Gastroesophageal sphincter (tissue), 4 donors: ENCODE measurements around the gene FOXS1. TPM values are rescaled to one million over a fixed set of nuclear protein-coding genes. Genes with fewer than 3 reads are reported as not detected.

Experiments
- ATAC-seq: fragments of 150-250 bp; one replicate; pipeline ENCODE4 v1.9.1; 2016; ENCODE audit warnings: mild to moderate bottlenecking, moderate library complexity
- H3K27ac ChIP-seq, 4 donors: fragments of 200-600 bp; sonication (generic) in 3 of 4; 1 replicate in 3 of 4; 2 replicates in 1 of 4; pipeline ENCODE4 v1.5.1; 2016 to 2019
- H3K27me3 ChIP-seq: fragments of 200-600 bp; sonication (generic); one replicate; pipeline ENCODE4 v1.5.1; 2019
- H3K36me3 ChIP-seq, 2 donors: fragments of 200-600 bp; sonication (generic); one replicate each; pipeline ENCODE4 v1.5.1; 2019; ENCODE audit warnings: control low read depth in 1 of 2
- H3K4me1 ChIP-seq, 3 donors: fragments of 200-600 bp; sonication (generic); 1 replicate in 2 of 3; 2 replicates in 1 of 3; pipeline ENCODE4 v1.5.1; 2016 to 2019; ENCODE audit warnings: control low read depth in 2 of 3
- H3K4me3 ChIP-seq, 2 donors: fragments of 200-600 bp; sonication (generic); one replicate each; pipeline ENCODE4 v1.5.1; 2019; ENCODE audit warnings: mild to moderate bottlenecking in 1 of 2, moderate library complexity in 1 of 2
- H3K9me3 ChIP-seq, 3 donors: fragments of 200-600 bp; sonication (generic); one replicate each; pipeline ENCODE4 v1.5.1; 2017 to 2019; ENCODE audit warnings: control low read depth in 2 of 3
- EP300 ChIP-seq: sonication (generic); formaldehyde crosslinking; IDR thresholded peaks from one replicate; pipeline ENCODE4 v1.6.1; 2017; ENCODE audit warnings: antibody characterized with exemption, mild to moderate bottlenecking
- POLR2A ChIP-seq, 2 donors: fragments of 450-650 bp; IDR thresholded peaks; one replicate each; pipeline ENCODE4 v1.6.1; 2017; ENCODE audit warnings: antibody characterized with exemption in 2 of 2, mild to moderate bottlenecking in 2 of 2, moderate library complexity in 1 of 2
- POLR2AphosphoS5 ChIP-seq: sonication (generic); formaldehyde crosslinking; IDR thresholded peaks from one replicate; pipeline ENCODE4 v1.6.1; 2017; ENCODE audit warnings: antibody characterized with exemption
- WGBS, 2 donors: methylation state at CpG; one replicate each; pipeline ENCODE4 v1.1.5; 2018; ENCODE audit warnings: low coverage in 1 of 2; 5-methylcytosine and 5-hydroxymethylcytosine counted together
- total RNA-seq, 4 donors: library from RNA; depleted of rRNA; stranded (reverse); fragments of >200 nt; gene quantifications; one replicate each; pipeline ENCODE4 v1.1.0, GENCODE V29; 2016
- TF ChIP-seq, protein P1 (sequence below), 4 experiments: fragments of 200-600 bp in 2 of 4; fragments of 450-650 bp in 2 of 4; sonication (generic) in 1 of 4; IDR thresholded peaks; one replicate each; pipeline ENCODE4 v1.5.1; 2017 to 2019; ENCODE audit warnings: antibody characterized with exemption in 4 of 4, mild to moderate bottlenecking in 2 of 4, moderate library complexity in 2 of 4

The FOXS1 gene
- total RNA-seq, 4 donors from 2014 or later, result 0.62 to 3.9 (median 2.3) TPM; not detected in 1

DNA sequence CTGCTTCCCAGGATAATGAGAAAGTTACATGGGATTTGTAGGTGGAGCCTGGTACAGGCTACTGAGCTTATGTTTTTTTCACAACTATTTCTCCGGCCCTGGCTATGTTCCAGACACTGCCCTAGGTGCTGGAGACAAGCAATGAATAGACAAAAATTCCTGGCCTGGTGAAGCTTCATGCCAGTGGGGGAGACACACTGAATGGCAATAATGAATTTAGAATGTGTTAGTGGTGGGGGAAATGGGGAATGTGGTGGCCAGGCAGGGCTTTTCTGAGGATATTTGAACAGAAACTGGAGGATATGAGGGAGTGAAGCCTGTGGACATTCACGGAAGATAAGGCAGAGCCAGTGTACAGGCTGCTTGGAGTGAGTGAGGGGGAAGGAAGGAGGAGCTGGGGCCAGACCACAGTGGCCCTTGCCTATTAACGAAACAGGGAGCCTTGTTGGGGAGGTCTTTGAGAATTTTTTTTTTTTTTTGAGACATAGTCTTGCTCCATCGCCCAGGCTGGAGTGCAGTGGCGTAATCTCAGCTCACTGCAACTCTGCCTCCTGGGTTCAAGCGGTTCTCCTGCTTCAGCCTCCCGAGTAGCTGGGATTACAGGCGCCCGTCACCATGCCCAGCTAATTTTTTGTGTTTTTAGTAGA lies 6.6 kb downstream of the FOXS1 start:
- WGBS, 2 donors, result 58 to 76% methylated on average over 2 to 6 of the region's 9 CpGs
- peaks cover 0 to 67% (median 13%) of the 10 kb centered on the region in 3 donors for H3K4me1 ChIP-seq
- H3K27me3 ChIP-seq, result no peaks in the 10 kb centered on the region

DNA sequence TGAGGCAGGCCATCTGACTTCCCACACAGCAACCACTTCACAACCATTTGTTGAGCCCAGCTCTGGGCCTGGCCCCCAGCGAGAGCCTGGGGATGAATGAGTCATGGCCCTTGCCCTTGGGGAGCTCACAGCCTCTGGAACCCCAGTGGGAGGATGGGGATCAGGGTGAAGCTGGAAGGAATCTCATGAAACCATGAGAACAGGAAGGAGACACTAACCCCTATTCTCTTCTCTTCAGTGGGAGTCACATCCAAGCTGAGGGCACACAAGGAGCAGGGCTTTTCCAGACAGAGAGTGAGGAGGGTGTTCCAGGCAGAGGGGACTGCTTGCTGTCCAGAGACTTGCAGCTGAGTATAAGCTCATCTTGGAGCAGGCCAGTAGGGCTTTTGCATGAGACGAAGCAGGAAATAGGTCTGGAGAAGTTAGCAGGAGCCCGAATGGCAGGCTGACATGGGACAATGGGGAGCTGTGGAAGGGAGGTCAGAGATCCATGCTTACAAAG lies 7.5 kb downstream of the FOXS1 start:
- Histone ChIP-seq H3K36me3 (no peaks in the 10 kb centered on the region), H3K4me1 (peaks cover 0 to 62% (median 11%) of the 10 kb centered on the region in 3 donors)
- 60 to 69% methylated on average over 2 of the region's 3 CpGs for WGBS, 2 donors

More for the DNA sequence above, 6.6 kb downstream of the FOXS1 start:
- Histone ChIP-seq H3K4me3 (no peak overlapping the region), H3K36me3 (no peaks in the 10 kb centered on the region), H3K27ac (no peak overlapping the region), H3K9me3 (no peaks in the 10 kb centered on the region)
- no peak for ATAC-seq
- TF ChIP-seq POLR2AphosphoS5 (no peak), POLR2A (IDR thresholded peaks at IDR 0.05) (no peak), EP300 (no peak)
- TF ChIP-seq, protein P1, sequence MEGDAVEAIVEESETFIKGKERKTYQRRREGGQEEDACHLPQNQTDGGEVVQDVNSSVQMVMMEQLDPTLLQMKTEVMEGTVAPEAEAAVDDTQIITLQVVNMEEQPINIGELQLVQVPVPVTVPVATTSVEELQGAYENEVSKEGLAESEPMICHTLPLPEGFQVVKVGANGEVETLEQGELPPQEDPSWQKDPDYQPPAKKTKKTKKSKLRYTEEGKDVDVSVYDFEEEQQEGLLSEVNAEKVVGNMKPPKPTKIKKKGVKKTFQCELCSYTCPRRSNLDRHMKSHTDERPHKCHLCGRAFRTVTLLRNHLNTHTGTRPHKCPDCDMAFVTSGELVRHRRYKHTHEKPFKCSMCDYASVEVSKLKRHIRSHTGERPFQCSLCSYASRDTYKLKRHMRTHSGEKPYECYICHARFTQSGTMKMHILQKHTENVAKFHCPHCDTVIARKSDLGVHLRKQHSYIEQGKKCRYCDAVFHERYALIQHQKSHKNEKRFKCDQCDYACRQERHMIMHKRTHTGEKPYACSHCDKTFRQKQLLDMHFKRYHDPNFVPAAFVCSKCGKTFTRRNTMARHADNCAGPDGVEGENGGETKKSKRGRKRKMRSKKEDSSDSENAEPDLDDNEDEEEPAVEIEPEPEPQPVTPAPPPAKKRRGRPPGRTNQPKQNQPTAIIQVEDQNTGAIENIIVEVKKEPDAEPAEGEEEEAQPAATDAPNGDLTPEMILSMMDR (IDR thresholded peaks at IDR 0.05), result no peak

DNA sequence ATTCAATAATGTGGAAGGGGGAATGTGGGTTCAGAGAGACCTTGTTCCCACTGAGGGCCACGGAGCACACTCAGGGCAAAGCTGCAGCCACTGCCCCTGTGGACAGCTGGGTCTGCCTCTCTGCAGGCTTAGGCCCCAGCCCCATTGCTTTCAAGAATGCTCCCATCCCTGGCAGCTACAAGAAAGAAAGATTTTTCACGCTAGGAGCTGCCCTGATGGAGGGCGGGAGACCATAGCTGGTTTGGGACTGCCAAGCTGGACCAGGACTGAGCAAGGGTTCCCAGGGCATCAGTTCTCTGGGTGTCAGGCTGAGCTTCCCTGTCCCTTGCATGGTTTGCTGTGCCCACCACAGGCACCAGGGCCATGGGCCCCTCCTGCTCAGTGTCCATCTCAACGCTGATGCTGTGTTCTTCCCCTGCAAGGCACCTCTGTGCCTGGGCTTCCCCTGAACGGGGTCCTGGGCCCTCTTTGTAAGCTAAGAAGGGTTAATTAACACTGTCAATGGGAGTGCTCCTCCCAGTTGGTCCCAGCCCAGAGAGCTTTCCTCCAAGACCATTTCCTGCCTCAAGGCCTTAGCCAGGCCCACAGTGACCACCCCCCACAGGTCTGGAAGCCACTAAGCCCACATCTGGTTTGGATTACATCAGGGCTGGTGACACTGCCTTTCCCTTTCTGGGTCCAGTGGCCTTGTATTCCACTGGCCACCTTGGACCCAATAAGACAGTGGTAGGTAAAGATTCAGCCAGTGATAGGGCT lies 8.4 kb downstream of the FOXS1 start:
- Histone ChIP-seq H3K4me3 (no peak overlapping the region), H3K4me1 (peaks cover 0 to 53% (median 8%) of the 10 kb centered on the region in 3 donors), H3K36me3 (no peaks in the 10 kb centered on the region), H3K27me3 (no peaks in the 10 kb centered on the region), H3K9me3 (no peaks in the 10 kb centered on the region), H3K27ac (no peak overlapping the region)
- 93% methylated on average over 5 of the region's 5 CpGs; no CpG with 5 or more reads in 1 of the 2 donors for WGBS, 2 donors
- TF ChIP-seq POLR2A (IDR thresholded peaks at IDR 0.05) (no peak), POLR2AphosphoS5 (no peak), EP300 (no peak)
- TF ChIP-seq, protein P1 (IDR thresholded peaks at IDR 0.05), result no peak
- no peak for ATAC-seq

More for the DNA sequence above, 7.5 kb downstream of the FOXS1 start:
- TF ChIP-seq POLR2AphosphoS5, result no peak
- no peak for TF ChIP-seq POLR2A (IDR thresholded peaks at IDR 0.05)
- no peak for TF ChIP-seq EP300
- TF ChIP-seq, protein P1 (IDR thresholded peaks at IDR 0.05), result no peak
- no peaks in the 10 kb centered on the region for H3K9me3 ChIP-seq
- ATAC-seq, result no peak
- no peak overlapping the region for H3K4me3 ChIP-seq
- no peak overlapping the region for H3K27ac ChIP-seq
- no peaks in the 10 kb centered on the region for H3K27me3 ChIP-seq

DNA sequence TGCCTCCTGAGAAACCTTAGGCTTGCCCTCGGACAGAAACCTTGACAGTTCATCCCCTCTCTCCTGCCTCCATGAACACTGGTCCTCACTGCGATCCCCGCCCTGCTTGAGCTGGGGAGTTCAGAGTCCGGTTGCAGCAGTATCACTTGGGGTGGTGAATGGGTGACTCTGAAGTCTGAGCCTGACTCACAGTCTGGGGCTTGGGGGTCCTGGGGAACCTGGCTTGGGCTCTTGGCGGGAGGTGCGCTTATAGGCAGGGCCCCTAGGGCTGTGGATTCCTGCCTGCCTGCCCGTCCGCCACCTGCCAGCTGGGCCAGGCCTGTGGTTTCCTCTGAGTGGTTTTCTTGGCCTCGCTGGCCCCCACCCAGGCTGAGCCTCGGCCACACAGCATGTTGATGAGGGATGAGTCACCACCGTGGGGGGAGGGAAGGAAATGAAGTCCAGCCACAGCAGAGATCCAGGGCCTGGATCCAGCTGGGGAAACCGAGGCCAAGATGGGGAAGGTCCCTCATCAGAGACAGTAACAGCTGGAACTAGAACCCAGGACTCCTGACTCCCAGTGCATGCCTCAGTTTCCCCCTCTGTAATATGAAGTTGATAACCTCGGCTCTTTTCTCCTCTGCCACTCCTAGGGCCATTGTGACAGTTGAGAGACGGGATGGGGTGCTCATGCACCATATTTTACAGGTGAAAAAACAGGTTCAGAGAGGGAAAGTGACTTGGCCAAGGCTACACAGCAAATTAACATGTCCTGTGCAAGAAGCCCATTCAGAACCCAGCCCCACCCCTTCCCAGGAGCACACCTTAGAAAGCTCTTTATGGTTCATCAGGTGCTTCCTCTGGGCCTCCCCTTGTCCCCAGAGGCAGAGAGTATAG lies 9.2 kb downstream of the FOXS1 start:
- peak overlapping the region in 2 of 4 donors; percentile 22 to 48 for H3K27ac ChIP-seq
- peak; percentile 54 for TF ChIP-seq POLR2AphosphoS5
- TF ChIP-seq, protein P1 (IDR thresholded peaks at IDR 0.05), result no peak
- no peaks in the 10 kb centered on the region for H3K9me3 ChIP-seq
- H3K27me3 ChIP-seq, result no peaks in the 10 kb centered on the region
- H3K4me3 ChIP-seq, result no peak overlapping the region
- peaks cover 0 to 46% (median 8%) of the 10 kb centered on the region in 3 donors for H3K4me1 ChIP-seq
- no peaks in the 10 kb centered on the region for H3K36me3 ChIP-seq
- peak; percentile 84 for ATAC-seq
- 62% methylated on average over 6 of the region's 14 CpGs; no CpG with 5 or more reads in 1 of the 2 donors for WGBS, 2 donors
